Duodenal mucosa (tissue), 2 donors: ENCODE measurements around the gene FOCAD.
A peak's percentile ranks its signal among the peaks of the same experiment; 100 is the strongest.

Experiments used
- H3K27ac ChIP-seq: one replicate; pipeline ENCODE4 v1.7.0; 2013; ENCODE audit warnings: low read depth, low read length
- H3K27me3 ChIP-seq, 2 donors: one replicate each; pipeline ENCODE4 v1.7.0; 2013; ENCODE audit warnings: low read length in 2 of 2, control low read depth in 1 of 2; ENCODE audit not compliant: insufficient read depth in 2 of 2, control insufficient read depth in 1 of 2
- H3K36me3 ChIP-seq, 2 donors: one replicate each; pipeline ENCODE4 v1.7.0; 2013; ENCODE audit warnings: low read length in 2 of 2, control low read depth in 1 of 2; ENCODE audit not compliant: insufficient read depth in 2 of 2, control insufficient read depth in 1 of 2
- H3K4me1 ChIP-seq, 2 donors: one replicate each; pipeline ENCODE4 v1.7.0; 2013; ENCODE audit warnings: low read length in 2 of 2, control low read depth in 1 of 2; ENCODE audit not compliant: insufficient read depth in 2 of 2, control insufficient read depth in 1 of 2
- H3K4me3 ChIP-seq, 2 donors: one replicate each; pipeline ENCODE4 v1.7.0; 2013; ENCODE audit warnings: low read length in 2 of 2, low read depth in 1 of 2
- H3K9ac ChIP-seq, 2 donors: one replicate each; pipeline ENCODE4 v1.7.0; 2013; ENCODE audit warnings: low read length in 2 of 2, low read depth in 1 of 2
- H3K9me3 ChIP-seq, 2 donors: one replicate each; pipeline ENCODE4 v1.7.0; 2013; ENCODE audit warnings: low read length in 2 of 2, control low read depth in 1 of 2; ENCODE audit not compliant: control insufficient read depth in 1 of 2

Gene FOCAD

GRCh38 chr9:20684035-20684874 is at the start of gene FOCAD:
TSS of gene FOCAD (plus strand) at chr9:20684259. CDS start at chr9:20715354, 31,095 bp downstream.
- Histone ChIP-seq H3K4me1 (peaks cover 14% of the 10 kb centered on the region in 2 donors), H3K27me3 (no peaks in the 10 kb centered on the region), H3K9ac (peak within 1 kb of the TSS; percentile 78 to 93), H3K4me3 (peak within 1 kb of the TSS; percentile 92 to 95), H3K36me3 (no peaks in the 10 kb centered on the region), H3K9me3 (no peaks in the 10 kb centered on the region), H3K27ac (peak within 1 kb of the TSS; percentile 82)

GRCh38 chr9:20634895-20635294 is 49.2 kb upstream of the FOCAD start:
- Histone ChIP-seq H3K9me3 (no peaks in the 10 kb centered on the region), H3K9ac (no peak overlapping the region), H3K27ac (no peak overlapping the region), H3K27me3 (no peaks in the 10 kb centered on the region), H3K4me3 (no peak overlapping the region), H3K36me3 (no peaks in the 10 kb centered on the region), H3K4me1 (no peaks in the 10 kb centered on the region)

- Histone ChIP-seq H3K36me3 (no peaks in the 10 kb centered on the region), H3K4me3 (no peak overlapping the region), H3K4me1 (peaks cover 0 to 5% of the 10 kb centered on the region in 2 donors), H3K27me3 (no peaks in the 10 kb centered on the region), H3K9me3 (no peaks in the 10 kb centered on the region), H3K27ac (no peak overlapping the region), H3K9ac (no peak overlapping the region)
Observed at GRCh38 chr9:20636888-20637440, 47.1 kb upstream of the FOCAD start.

GRCh38 chr9:20640331-20641187 is 43.5 kb upstream of the FOCAD start:
- Histone ChIP-seq H3K9me3 (no peaks in the 10 kb centered on the region), H3K27ac (no peak overlapping the region), H3K9ac (no peak overlapping the region), H3K27me3 (no peaks in the 10 kb centered on the region), H3K4me3 (no peak overlapping the region), H3K4me1 (peaks cover 0 to 5% of the 10 kb centered on the region in 2 donors), H3K36me3 (no peaks in the 10 kb centered on the region)

GRCh38 chr9:20642045-20642444 is 42.0 kb upstream of the FOCAD start:
- Histone ChIP-seq H3K9me3 (no peaks in the 10 kb centered on the region), H3K4me1 (peaks cover 0 to 5% of the 10 kb centered on the region in 2 donors), H3K27me3 (no peaks in the 10 kb centered on the region), H3K36me3 (no peaks in the 10 kb centered on the region), H3K4me3 (no peak overlapping the region), H3K9ac (no peak overlapping the region), H3K27ac (no peak overlapping the region)

GRCh38 chr9:20643660-20644059 is 40.4 kb upstream of the FOCAD start:
- Histone ChIP-seq H3K4me3 (no peak overlapping the region), H3K9me3 (no peaks in the 10 kb centered on the region), H3K4me1 (peaks cover 0 to 5% of the 10 kb centered on the region in 2 donors), H3K36me3 (no peaks in the 10 kb centered on the region), H3K9ac (no peak overlapping the region), H3K27ac (no peak overlapping the region), H3K27me3 (no peaks in the 10 kb centered on the region)

- no peak overlapping the region for H3K4me3 ChIP-seq
- no peaks in the 10 kb centered on the region for H3K36me3 ChIP-seq
- no peaks in the 10 kb centered on the region for H3K9me3 ChIP-seq
- no peaks in the 10 kb centered on the region for H3K27me3 ChIP-seq
- no peak overlapping the region for H3K27ac ChIP-seq
- no peaks in the 10 kb centered on the region for H3K4me1 ChIP-seq
- no peak overlapping the region for H3K9ac ChIP-seq
Observed at GRCh38 chr9:20646656-20647055, 37.4 kb upstream of the FOCAD start.

GRCh38 chr9:20649381-20649780 is 34.7 kb upstream of the FOCAD start:
- Histone ChIP-seq H3K36me3 (no peaks in the 10 kb centered on the region), H3K4me1 (no peaks in the 10 kb centered on the region), H3K9me3 (no peaks in the 10 kb centered on the region), H3K27ac (no peak overlapping the region), H3K27me3 (no peaks in the 10 kb centered on the region), H3K4me3 (no peak overlapping the region), H3K9ac (no peak overlapping the region)

- H3K27me3 ChIP-seq: no peaks in the 10 kb centered on the region
- no peak overlapping the region for H3K4me3 ChIP-seq
- no peaks in the 10 kb centered on the region for H3K9me3 ChIP-seq
- no peaks in the 10 kb centered on the region for H3K4me1 ChIP-seq
- no peak overlapping the region for H3K9ac ChIP-seq
- H3K27ac ChIP-seq: no peak overlapping the region
- no peaks in the 10 kb centered on the region for H3K36me3 ChIP-seq
Observed at GRCh38 chr9:20650313-20650712, 33.7 kb upstream of the FOCAD start.

GRCh38 chr9:20650750-20651299 is 33.2 kb upstream of the FOCAD start:
- Histone ChIP-seq H3K9ac (no peak overlapping the region), H3K4me1 (no peaks in the 10 kb centered on the region), H3K27me3 (no peaks in the 10 kb centered on the region), H3K9me3 (no peaks in the 10 kb centered on the region), H3K4me3 (no peak overlapping the region), H3K27ac (no peak overlapping the region), H3K36me3 (no peaks in the 10 kb centered on the region)
